HL-60 (cell line): ENCODE results near the gene NCK2.

Experiments
- DNase-seq, 2 experiments: peaks; one replicate each; pipeline ENCODE4 v3.0.0-alpha.2; 2010 to 2020; ENCODE audit warnings: low read depth in 1 of 2, low spot score in 1 of 2
- H3K27ac ChIP-seq: fragments of 250-450 bp; sonication (Bioruptor Pico); replicated peaks from 2 replicates; pipeline ENCODE4 v1.5.1; 2020; ENCODE audit warnings: mild to moderate bottlenecking, moderate library complexity
- H3K27me3 ChIP-seq: fragments of 250-450 bp; sonication (Bioruptor Pico); 2 replicates; pipeline ENCODE4 v1.5.1; 2021; ENCODE audit warnings: mild to moderate bottlenecking, moderate library complexity; ENCODE audit not compliant: insufficient read depth, poor library complexity, severe bottlenecking
- H3K4me3 ChIP-seq: replicated peaks from 2 replicates; pipeline ENCODE4 v1.5.1; 2011; ENCODE audit warnings: mild to moderate bottlenecking, control low read depth, low read length; ENCODE audit not compliant: insufficient read depth
- GABPA ChIP-seq: IDR thresholded peaks from 2 replicates; pipeline ENCODE4 v1.6.1; 2012; ENCODE audit warnings: low read depth
- POLR2AphosphoS5 ChIP-seq: IDR thresholded peaks from 2 replicates; pipeline ENCODE4 v1.6.1; 2012; ENCODE audit warnings: low read depth
- SPI1 ChIP-seq: IDR thresholded peaks from 2 replicates; pipeline ENCODE4 v1.6.1; 2012; ENCODE audit warnings: low read depth, mild to moderate bottlenecking, borderline replicate concordance
- TF ChIP-seq, protein P1 (sequence below): IDR thresholded peaks from one replicate; pipeline ENCODE4 v1.5.1; 2011; ENCODE audit warnings: low read length, control low read depth, inconsistent platforms; ENCODE audit not compliant: insufficient read depth
- TF ChIP-seq, protein P2 (sequence below): IDR thresholded peaks from 2 replicates; pipeline ENCODE4 v1.6.1; 2012; ENCODE audit warnings: low read depth; ENCODE audit not compliant: insufficient replicate concordance

NCK2 gene

DNA sequence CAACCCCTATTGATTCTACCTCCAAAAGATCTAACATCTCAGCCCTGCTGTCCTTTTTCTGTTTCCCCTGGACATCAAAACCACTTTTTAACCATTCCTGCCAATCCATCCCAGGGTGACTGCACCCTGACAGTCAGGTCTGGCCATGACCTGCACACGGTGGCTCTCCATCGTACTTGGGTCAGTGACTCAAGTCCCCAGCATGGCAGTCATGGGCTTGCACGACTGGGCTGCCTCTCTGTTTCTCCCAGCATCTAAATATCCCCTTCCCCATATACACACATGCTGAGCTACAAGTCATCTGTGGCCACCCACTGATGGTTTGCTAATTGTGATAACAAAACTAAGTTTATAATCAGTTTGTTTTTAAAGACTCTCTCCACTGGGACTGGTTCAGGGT lies 6.6 kb downstream of the NCK2 start:
- TF ChIP-seq, protein P1, sequence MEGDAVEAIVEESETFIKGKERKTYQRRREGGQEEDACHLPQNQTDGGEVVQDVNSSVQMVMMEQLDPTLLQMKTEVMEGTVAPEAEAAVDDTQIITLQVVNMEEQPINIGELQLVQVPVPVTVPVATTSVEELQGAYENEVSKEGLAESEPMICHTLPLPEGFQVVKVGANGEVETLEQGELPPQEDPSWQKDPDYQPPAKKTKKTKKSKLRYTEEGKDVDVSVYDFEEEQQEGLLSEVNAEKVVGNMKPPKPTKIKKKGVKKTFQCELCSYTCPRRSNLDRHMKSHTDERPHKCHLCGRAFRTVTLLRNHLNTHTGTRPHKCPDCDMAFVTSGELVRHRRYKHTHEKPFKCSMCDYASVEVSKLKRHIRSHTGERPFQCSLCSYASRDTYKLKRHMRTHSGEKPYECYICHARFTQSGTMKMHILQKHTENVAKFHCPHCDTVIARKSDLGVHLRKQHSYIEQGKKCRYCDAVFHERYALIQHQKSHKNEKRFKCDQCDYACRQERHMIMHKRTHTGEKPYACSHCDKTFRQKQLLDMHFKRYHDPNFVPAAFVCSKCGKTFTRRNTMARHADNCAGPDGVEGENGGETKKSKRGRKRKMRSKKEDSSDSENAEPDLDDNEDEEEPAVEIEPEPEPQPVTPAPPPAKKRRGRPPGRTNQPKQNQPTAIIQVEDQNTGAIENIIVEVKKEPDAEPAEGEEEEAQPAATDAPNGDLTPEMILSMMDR, result no peak
- TF ChIP-seq SPI1 (no peak), POLR2AphosphoS5 (no peak), GABPA (no peak)
- TF ChIP-seq, protein P2, sequence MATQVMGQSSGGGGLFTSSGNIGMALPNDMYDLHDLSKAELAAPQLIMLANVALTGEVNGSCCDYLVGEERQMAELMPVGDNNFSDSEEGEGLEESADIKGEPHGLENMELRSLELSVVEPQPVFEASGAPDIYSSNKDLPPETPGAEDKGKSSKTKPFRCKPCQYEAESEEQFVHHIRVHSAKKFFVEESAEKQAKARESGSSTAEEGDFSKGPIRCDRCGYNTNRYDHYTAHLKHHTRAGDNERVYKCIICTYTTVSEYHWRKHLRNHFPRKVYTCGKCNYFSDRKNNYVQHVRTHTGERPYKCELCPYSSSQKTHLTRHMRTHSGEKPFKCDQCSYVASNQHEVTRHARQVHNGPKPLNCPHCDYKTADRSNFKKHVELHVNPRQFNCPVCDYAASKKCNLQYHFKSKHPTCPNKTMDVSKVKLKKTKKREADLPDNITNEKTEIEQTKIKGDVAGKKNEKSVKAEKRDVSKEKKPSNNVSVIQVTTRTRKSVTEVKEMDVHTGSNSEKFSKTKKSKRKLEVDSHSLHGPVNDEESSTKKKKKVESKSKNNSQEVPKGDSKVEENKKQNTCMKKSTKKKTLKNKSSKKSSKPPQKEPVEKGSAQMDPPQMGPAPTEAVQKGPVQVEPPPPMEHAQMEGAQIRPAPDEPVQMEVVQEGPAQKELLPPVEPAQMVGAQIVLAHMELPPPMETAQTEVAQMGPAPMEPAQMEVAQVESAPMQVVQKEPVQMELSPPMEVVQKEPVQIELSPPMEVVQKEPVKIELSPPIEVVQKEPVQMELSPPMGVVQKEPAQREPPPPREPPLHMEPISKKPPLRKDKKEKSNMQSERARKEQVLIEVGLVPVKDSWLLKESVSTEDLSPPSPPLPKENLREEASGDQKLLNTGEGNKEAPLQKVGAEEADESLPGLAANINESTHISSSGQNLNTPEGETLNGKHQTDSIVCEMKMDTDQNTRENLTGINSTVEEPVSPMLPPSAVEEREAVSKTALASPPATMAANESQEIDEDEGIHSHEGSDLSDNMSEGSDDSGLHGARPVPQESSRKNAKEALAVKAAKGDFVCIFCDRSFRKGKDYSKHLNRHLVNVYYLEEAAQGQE, result no peak
- no peak overlapping the region for H3K4me3 ChIP-seq
- DNase-seq, result no peak
- no peaks in the 10 kb centered on the region for H3K27me3 ChIP-seq
- H3K27ac ChIP-seq, result no peak overlapping the region

DNA sequence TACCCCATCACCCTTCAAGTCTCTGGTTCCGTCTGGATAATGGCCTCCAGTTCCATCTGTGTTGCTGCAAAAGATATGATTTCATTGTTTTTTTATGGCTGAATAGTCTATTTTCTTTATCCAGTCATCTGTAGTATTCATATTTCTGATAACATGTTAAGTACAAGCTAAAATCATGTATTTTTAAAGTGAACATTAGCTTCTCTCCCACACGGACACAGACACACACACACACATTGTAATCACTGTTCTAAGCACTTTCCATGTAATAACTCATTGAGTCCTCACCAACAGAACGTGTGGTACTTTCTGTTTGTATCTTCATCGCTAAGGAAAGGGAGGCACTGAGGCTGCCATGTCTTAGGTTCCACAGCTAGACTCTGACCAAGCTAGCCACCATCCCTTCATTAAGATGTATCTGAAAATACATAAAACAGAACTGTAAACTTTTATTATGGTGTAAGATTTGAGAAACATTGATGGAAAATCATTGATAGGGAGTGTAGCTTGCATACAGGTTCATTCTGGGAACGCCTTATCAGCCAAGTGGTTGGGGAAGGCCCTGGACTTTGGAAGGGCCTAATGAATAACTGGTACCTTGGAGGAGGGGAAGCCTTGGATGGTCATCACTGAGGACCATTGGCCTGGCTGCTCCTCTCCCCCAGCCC lies 8.1 kb downstream of the NCK2 start:
- TF ChIP-seq GABPA, result no peak
- TF ChIP-seq, protein P1, result no peak
- TF ChIP-seq, protein P2, result no peak
- TF ChIP-seq SPI1, result no peak
- no peak for TF ChIP-seq POLR2AphosphoS5
- H3K4me3 ChIP-seq, result no peak overlapping the region
- H3K27ac ChIP-seq, result no peak overlapping the region
- H3K27me3 ChIP-seq, result no peaks in the 10 kb centered on the region
- no peak for DNase-seq

DNA sequence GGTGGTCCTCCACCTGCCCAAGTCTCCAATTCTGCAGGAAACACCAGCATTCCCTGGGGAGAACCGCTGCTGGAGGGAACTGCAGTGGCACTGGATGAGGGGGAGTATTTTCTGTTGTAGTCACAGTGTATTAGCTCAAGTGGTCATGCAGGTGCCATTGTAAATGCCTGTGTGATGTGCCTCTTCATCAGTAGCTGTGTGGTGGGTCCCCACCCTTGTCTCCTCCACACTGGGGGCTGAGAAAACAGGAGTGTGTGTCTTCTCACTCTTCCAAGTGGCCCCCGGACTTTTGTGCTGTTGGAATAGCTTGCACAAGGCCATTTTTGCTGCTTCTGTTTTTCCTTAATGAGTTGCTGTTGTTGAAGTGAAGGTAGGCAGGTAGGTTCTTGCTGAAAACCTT lies 8.7 kb downstream of the NCK2 start:
- no peak for TF ChIP-seq POLR2AphosphoS5
- TF ChIP-seq, protein P1, result no peak
- TF ChIP-seq, protein P2, result no peak
- no peak for TF ChIP-seq GABPA
- TF ChIP-seq SPI1, result no peak
- no peaks in the 10 kb centered on the region for H3K27me3 ChIP-seq
- H3K4me3 ChIP-seq, result no peak overlapping the region
- DNase-seq, result no peak
- H3K27ac ChIP-seq, result no peak overlapping the region
